ENCODE data around the gene STK32C. TPM values are rescaled to one million over a fixed set of nuclear protein-coding genes. Genes with fewer than 3 reads are reported as not detected.
A peak's percentile ranks its signal among the peaks of the same experiment; 100 is the strongest.

STK32C gene
- total RNA-seq, 1 donor from 2014 or later: 4.7 TPM

GRCh38 chr10:132232023-132232951 is 75.5 kb downstream of the STK32C start:
- Histone ChIP-seq H3K36me3 (no peaks in the 10 kb centered on the region), H3K27me3 (no peaks in the 10 kb centered on the region), H3K27ac (no peak overlapping the region), H3K4me3 (no peak overlapping the region), H3K9me3 (no peaks in the 10 kb centered on the region), H3K4me1 (peaks cover 9% of the 10 kb centered on the region)
- no peak for DNase-seq (ENCODE audit: extremely low spot score in 2 of 2)
- intact Hi-C loops (cut with DNase I): no loop called here
- TF ChIP-seq POLR2AphosphoS5 (IDR thresholded peaks at IDR 0.05; ENCODE audit: insufficient read depth in 1 of 2, low read depth in 1 of 2) (no peak), POLR2A (IDR thresholded peaks at IDR 0.05) (no peak)

GRCh38 chr10:132231656-132232022 is 76.1 kb downstream of the STK32C start:
- Histone ChIP-seq H3K27me3 (no peaks in the 10 kb centered on the region), H3K9me3 (no peaks in the 10 kb centered on the region), H3K27ac (no peak overlapping the region), H3K4me3 (no peak overlapping the region), H3K4me1 (peaks cover 9% of the 10 kb centered on the region), H3K36me3 (no peaks in the 10 kb centered on the region)
- intact Hi-C loops (cut with DNase I): no loop called here
- no peak for DNase-seq (ENCODE audit: extremely low spot score in 2 of 2)
- TF ChIP-seq POLR2A (IDR thresholded peaks at IDR 0.05) (no peak), CTCF (IDR thresholded peaks at IDR 0.05) (no peak), POLR2AphosphoS5 (IDR thresholded peaks at IDR 0.05; ENCODE audit: insufficient read depth in 1 of 2, low read depth in 1 of 2) (no peak)

GRCh38 chr10:132230557-132231210 is 77.1 kb downstream of the STK32C start:
- Histone ChIP-seq H3K4me1 (peaks cover 9% of the 10 kb centered on the region), H3K9me3 (no peaks in the 10 kb centered on the region), H3K27ac (peak overlapping the region; percentile 17), H3K36me3 (no peaks in the 10 kb centered on the region), H3K4me3 (peak overlapping the region; percentile 15 to 27), H3K27me3 (no peaks in the 10 kb centered on the region)
- DNase-seq (ENCODE audit: extremely low spot score in 2 of 2): no peak
- intact Hi-C loops (cut with DNase I): no loop called here
- no peak for TF ChIP-seq POLR2A (IDR thresholded peaks at IDR 0.05)
- TF ChIP-seq CTCF (IDR thresholded peaks at IDR 0.05): no peak
- no peak for TF ChIP-seq POLR2AphosphoS5 (IDR thresholded peaks at IDR 0.05; ENCODE audit: insufficient read depth in 1 of 2, low read depth in 1 of 2)

- no peaks in the 10 kb centered on the region for H3K36me3 ChIP-seq
- H3K9me3 ChIP-seq: no peaks in the 10 kb centered on the region
- intact Hi-C loops (cut with DNase I): no loop called here
- DNase-seq (ENCODE audit: extremely low spot score in 2 of 2): no peak
- TF ChIP-seq CTCF (IDR thresholded peaks at IDR 0.05) (no peak), POLR2A (IDR thresholded peaks at IDR 0.05) (no peak), POLR2AphosphoS5 (IDR thresholded peaks at IDR 0.05; ENCODE audit: insufficient read depth in 1 of 2, low read depth in 1 of 2) (peak in 1 of 2 donors; percentile 15)
- peak overlapping the region; percentile 15 to 27 for H3K4me3 ChIP-seq
- no peaks in the 10 kb centered on the region for H3K27me3 ChIP-seq
- H3K4me1 ChIP-seq: peaks cover 9% of the 10 kb centered on the region
- peak overlapping the region; percentile 17 for H3K27ac ChIP-seq
Observed at GRCh38 chr10:132229834-132230556, 77.8 kb downstream of the STK32C start.

- Histone ChIP-seq H3K9me3 (no peaks in the 10 kb centered on the region), H3K4me3 (no peak overlapping the region), H3K27me3 (no peaks in the 10 kb centered on the region), H3K4me1 (peaks cover 9% of the 10 kb centered on the region), H3K36me3 (no peaks in the 10 kb centered on the region), H3K27ac (no peak overlapping the region)
- intact Hi-C loops (cut with DNase I): no loop called here
- DNase-seq (ENCODE audit: extremely low spot score in 2 of 2): no peak
- TF ChIP-seq POLR2AphosphoS5 (IDR thresholded peaks at IDR 0.05; ENCODE audit: insufficient read depth in 1 of 2, low read depth in 1 of 2): no peak
- no peak for TF ChIP-seq POLR2A (IDR thresholded peaks at IDR 0.05)
- TF ChIP-seq CTCF (IDR thresholded peaks at IDR 0.05): no peak
Observed at GRCh38 chr10:132229096-132229495, 78.7 kb downstream of the STK32C start.
